HFF-Myc (cell line): Measurements from ENCODE around the gene MAP3K10.

Source experiments
- DNase-seq: peaks from one replicate; pipeline ENCODE4 v3.0.0-alpha.2; 2011; ENCODE audit warnings: low read depth; ENCODE audit errors: extremely low read depth
- H3K4me3 ChIP-seq: replicated peaks from 2 replicates; pipeline ENCODE4 v1.5.1; 2011; ENCODE audit warnings: low read depth, mild to moderate bottlenecking, control low read depth, low read length
- CTCF ChIP-seq: IDR thresholded peaks from 2 replicates; pipeline ENCODE4 v1.5.1; 2012; ENCODE audit warnings: mild to moderate bottlenecking, low read depth, low read length, control low read depth; ENCODE audit errors: missing control alignments

Gene MAP3K10

GRCh38 chr19:40193587-40193849 is 2.3 kb downstream of the MAP3K10 start:
- no peak overlapping the region for H3K4me3 ChIP-seq
- no peak for TF ChIP-seq CTCF
- DNase-seq = no peak

DNA sequence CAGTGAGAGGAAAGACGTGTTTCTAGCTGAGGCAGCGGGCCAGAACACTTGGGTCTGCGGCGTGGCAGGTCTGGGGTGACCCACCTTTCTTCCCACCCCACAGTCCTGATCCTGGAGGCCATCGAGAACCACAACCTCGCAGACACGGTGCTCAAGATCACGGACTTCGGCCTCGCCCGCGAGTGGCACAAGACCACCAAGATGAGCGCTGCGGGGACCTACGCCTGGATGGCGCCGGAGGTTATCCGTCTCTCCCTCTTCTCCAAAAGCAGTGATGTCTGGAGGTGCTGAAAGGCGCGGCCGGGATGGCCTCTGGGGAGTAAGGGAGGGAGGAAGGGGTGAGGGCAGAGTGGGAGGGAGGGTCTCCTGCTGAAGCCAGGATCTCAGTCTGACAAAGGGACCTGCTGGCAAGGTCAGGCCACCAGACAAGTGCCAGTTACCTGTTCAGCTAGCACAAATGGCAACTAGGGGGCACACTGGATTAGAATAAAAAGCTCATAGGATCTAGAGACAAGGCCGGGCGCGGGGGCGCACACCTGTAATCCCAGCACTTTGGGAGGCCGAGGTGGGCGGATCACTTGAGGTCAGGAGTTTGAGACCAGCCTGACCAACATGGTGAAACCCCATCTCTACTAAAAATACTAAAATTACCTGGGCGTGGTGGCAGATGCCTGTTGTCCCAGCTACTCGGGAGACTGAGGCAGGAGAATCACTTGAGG is 7.2 kb downstream of the MAP3K10 start:
- TF ChIP-seq CTCF = no peak
- H3K4me3 ChIP-seq = no peak overlapping the region
- DNase-seq = no peak

DNA sequence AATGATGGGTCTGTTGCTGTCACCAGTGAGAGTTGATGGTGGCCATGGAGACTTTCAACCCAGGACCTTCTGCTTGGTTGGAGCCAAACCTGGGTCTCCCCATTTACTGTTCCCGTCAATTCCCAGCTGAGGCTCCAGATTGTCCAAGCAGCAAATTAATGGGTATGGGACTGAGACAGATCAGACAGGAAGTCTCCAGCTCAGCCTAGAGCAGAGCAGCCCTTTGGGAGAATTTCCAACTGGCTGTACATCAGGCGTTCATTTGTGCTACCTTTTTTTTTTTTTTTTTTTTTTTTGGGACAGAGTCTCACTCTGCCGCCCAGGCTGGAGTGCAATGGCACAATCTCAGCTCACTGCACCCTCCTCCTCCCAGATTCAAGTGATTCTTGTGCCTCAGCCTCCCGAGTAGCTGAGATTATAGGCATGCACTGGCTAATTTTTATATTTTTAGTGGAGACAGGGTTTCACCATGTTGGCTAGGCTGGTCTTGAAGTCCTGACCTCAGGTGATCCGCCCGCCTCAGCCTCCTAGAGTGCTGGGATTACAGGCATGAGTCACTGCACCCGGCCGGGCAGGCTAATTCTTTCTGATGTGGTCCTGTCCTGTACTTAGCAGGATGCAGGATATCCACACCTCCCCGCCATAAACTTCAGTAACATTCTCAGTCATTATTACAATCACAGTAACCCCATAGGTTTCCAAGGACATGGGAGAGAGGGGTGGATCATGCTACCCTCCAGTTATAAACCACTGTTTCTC is 9.3 kb downstream of the MAP3K10 start:
- no peak overlapping the region for H3K4me3 ChIP-seq
- no peak for TF ChIP-seq CTCF
- no peak for DNase-seq

- TF ChIP-seq CTCF = no peak
- no peak for DNase-seq
- H3K4me3 ChIP-seq = no peak overlapping the region
These were observed 13.2 kb downstream of the MAP3K10 start for GRCh38 chr19:40204381-40204780.

DNA sequence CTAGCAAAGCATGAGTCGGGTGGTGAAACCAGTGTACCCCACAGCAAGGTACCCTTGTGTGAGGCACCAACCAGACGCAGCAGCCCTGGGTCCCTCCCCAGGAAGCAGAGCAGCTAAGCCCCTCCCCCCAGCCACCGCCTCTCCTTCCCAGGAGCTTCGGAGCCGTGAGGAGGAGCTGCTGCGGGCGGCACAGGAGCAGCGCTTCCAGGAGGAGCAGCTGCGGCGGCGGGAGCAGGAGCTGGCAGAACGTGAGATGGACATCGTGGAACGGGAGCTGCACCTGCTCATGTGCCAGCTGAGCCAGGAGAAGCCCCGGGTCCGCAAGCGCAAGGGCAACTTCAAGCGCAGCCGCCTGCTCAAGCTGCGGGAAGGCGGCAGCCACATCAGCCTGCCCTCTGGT is 14.5 kb downstream of the MAP3K10 start:
- H3K4me3 ChIP-seq = no peak overlapping the region
- TF ChIP-seq CTCF = no peak

DNA sequence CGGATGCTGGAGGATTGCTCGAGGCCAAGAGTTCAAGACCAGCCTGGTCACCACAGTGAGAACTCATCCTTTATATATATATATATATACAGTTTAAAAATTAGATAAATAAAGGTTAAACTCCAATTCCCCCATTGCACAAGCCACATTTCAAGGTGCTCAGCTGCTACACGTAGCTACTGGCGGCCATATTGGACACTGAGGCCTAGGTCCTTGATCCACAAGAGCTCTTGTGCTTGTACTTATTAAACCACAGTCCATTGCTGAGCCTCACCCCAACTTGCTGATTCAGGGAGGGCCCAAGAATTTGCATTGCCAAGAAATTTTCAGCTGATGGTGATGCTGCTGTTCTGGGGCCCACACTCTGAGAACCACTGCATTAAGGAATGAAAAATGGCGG is 17.4 kb downstream of the MAP3K10 start:
- DNase-seq = no peak
- no peak for TF ChIP-seq CTCF
- no peak overlapping the region for H3K4me3 ChIP-seq

More for the DNA sequence above, 14.5 kb downstream of the MAP3K10 start:
- no peak for DNase-seq
